ENCODE results near the gene SLC51B.

GRCh38 chr15:65085207-65085753, 40.1 kb downstream of the SLC51B start:
- no peak for TF ChIP-seq CTCF (IDR thresholded peaks at IDR 0.05; ENCODE audit: poor library complexity)
- no peak for TF ChIP-seq EZH2phosphoT487 (IDR thresholded peaks at IDR 0.05; ENCODE audit: low read depth, severe bottlenecking, unreplicated experiment)

Data from hepatocyte (in vitro differentiated cells).